Trophoblast cell (in vitro differentiated cells and primary cell): ENCODE data around the gene RUSF1.

Source experiments
- DNase-seq, 2 donors: peaks; one replicate each; pipeline ENCODE4 v3.0.0-alpha.2; 2016
- H2AFZ ChIP-seq: 2 replicates; pipeline ENCODE4 v1.6.1; 2013; ENCODE audit warnings: low read length, moderate library complexity, mild to moderate bottlenecking; ENCODE audit not compliant: insufficient read depth, poor library complexity
- H2AK5ac ChIP-seq: 2 replicates; pipeline ENCODE4 v1.6.1; 2013; ENCODE audit warnings: mild to moderate bottlenecking, low read length
- H2BK120ac ChIP-seq: 2 replicates; pipeline ENCODE4 v1.6.1; 2013; ENCODE audit warnings: low read length, mild to moderate bottlenecking, moderate library complexity; ENCODE audit not compliant: insufficient read depth, poor library complexity
- H2BK12ac ChIP-seq: 2 replicates; pipeline ENCODE4 v1.6.1; 2013; ENCODE audit warnings: mild to moderate bottlenecking, low read length, moderate library complexity
- H2BK5ac ChIP-seq: 2 replicates; pipeline ENCODE4 v1.6.1; 2013; ENCODE audit warnings: low read length, low read depth, moderate library complexity, mild to moderate bottlenecking; ENCODE audit not compliant: poor library complexity
- H3K14ac ChIP-seq: 2 replicates; pipeline ENCODE4 v1.6.1; 2013; ENCODE audit warnings: mild to moderate bottlenecking, low read length
- H3K18ac ChIP-seq: 2 replicates; pipeline ENCODE4 v1.6.1; 2013; ENCODE audit warnings: mild to moderate bottlenecking, low read length
- H3K23ac ChIP-seq: 2 replicates; pipeline ENCODE4 v1.6.1; 2013; ENCODE audit warnings: low read length
- H3K27ac ChIP-seq: 2 replicates; pipeline ENCODE4 v1.5.1; 2013; ENCODE audit warnings: low read depth, mild to moderate bottlenecking, inconsistent platforms, low read length, moderate library complexity
- H3K27me3 ChIP-seq: 2 replicates; pipeline ENCODE4 v1.6.1; 2013; ENCODE audit warnings: inconsistent platforms, mild to moderate bottlenecking, low read length, moderate library complexity; ENCODE audit not compliant: insufficient read depth
- H3K36me3 ChIP-seq, 2 experiments: 1 replicate in 1 of 2; 2 replicates in 1 of 2; pipeline ENCODE4 v1.6.1; 2013; ENCODE audit warnings: low read length in 2 of 2, mild to moderate bottlenecking in 2 of 2, moderate library complexity in 1 of 2; ENCODE audit not compliant: insufficient read depth in 2 of 2, control insufficient read depth in 1 of 2
- H3K4ac ChIP-seq: 2 replicates; pipeline ENCODE4 v1.6.1; 2013; ENCODE audit warnings: low read depth, mild to moderate bottlenecking, low read length, moderate library complexity
- H3K4me1 ChIP-seq, 2 experiments: 1 replicate in 1 of 2; 2 replicates in 1 of 2; pipeline ENCODE4 v1.6.1; 2013; ENCODE audit warnings: low read length in 2 of 2, mild to moderate bottlenecking in 2 of 2, moderate library complexity in 1 of 2; ENCODE audit not compliant: insufficient read depth in 2 of 2, control insufficient read depth in 1 of 2
- H3K4me2 ChIP-seq: 2 replicates; pipeline ENCODE4 v1.6.1; 2013; ENCODE audit warnings: inconsistent platforms, mild to moderate bottlenecking, low read length, moderate library complexity
- H3K4me3 ChIP-seq: 2 replicates; pipeline ENCODE4 v1.5.1; 2013; ENCODE audit warnings: mild to moderate bottlenecking, low read depth, low read length, inconsistent platforms
- H3K79me1 ChIP-seq: one replicate; pipeline ENCODE4 v1.6.1; 2013; ENCODE audit warnings: low read length
- H3K79me2 ChIP-seq: 2 replicates; pipeline ENCODE4 v1.6.1; 2013; ENCODE audit warnings: low read length, mild to moderate bottlenecking; ENCODE audit not compliant: control insufficient read depth, insufficient read depth, poor library complexity
- H3K9ac ChIP-seq: 2 replicates; pipeline ENCODE4 v1.6.1; 2013; ENCODE audit warnings: mild to moderate bottlenecking, low read length
- H3K9me3 ChIP-seq: 2 replicates; pipeline ENCODE4 v1.6.1; 2013; ENCODE audit warnings: low read depth, mild to moderate bottlenecking, control low read depth, inconsistent platforms, low read length; ENCODE audit not compliant: insufficient read depth
- H4K12ac ChIP-seq: 2 replicates; pipeline ENCODE4 v1.6.1; 2013; ENCODE audit warnings: low read depth, mild to moderate bottlenecking, low read length, moderate library complexity
- H4K8ac ChIP-seq: 2 replicates; pipeline ENCODE4 v1.6.1; 2013; ENCODE audit warnings: low read depth, mild to moderate bottlenecking, low read length, moderate library complexity
- H4K91ac ChIP-seq: one replicate; pipeline ENCODE4 v1.6.1; 2013; ENCODE audit warnings: low read depth, mild to moderate bottlenecking, low read length, moderate library complexity
- WGBS: extraction: QIAGEN DNeasy Blood & Tissue Kit; methylation state at CpG from one replicate; pipeline ENCODE4 v1.1.7; 2013; ENCODE audit warnings: missing lambda C conversion rate; ENCODE audit not compliant: insufficient read length, insufficient coverage; ENCODE audit errors: extremely low coverage; 5-methylcytosine and 5-hydroxymethylcytosine counted together

RUSF1 gene

DNA sequence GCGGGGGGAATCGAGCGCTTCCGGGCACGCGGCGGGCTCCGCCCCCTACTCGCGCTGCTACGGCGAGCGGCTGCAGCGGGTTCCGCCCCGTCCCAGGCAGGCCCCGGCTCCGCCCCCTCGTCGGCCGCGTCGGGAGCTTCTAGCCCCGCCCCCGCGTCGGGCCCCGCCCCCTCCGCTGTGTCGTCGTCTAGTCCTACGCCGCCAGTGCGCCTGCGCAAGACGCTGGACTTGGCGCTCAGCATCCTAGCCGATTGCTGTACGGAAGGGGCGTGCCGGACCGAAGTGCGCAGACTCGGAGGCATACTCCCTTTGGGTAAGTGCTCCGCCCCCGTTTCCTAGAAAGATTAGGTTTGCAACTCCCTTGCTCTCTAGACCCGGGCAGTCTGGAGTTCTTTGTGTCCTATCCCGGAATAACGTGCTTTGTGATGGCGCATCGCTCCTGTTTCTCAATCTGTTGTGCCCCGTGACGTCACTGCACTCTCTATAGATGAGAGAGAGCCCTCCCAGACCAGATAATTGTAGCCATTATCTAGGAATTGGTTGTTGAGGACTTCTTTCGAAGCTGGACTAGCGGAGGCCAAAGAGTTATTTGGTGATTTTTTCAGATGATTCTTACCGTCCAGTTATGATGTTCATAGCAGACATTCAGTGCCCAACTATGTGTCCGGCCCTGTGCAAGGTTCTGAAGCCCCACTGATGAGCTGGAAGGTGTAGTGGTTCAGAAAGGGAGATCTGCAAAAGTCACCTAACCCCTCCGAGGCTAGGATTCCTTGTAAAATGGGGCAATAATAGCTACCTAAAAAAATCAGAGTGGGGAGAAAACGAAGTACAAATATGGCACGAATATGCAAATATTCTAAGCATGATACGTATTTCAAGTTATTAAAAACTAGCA, 48.3 kb downstream of the RUSF1 start:
- peaks cover 19% of the 10 kb centered on the region for H3K79me2 ChIP-seq

GRCh38 chr16:31458844-31459686, 49.1 kb downstream of the RUSF1 start, which contains the start of gene ARMC5:
TSS of gene ARMC5 (plus strand) at chr16:31459501. CDS start at chr16:31459525, 24 bp downstream.
- no peak within 1 kb of the TSS for H2BK12ac ChIP-seq
- H3K14ac ChIP-seq = peak within 1 kb of the TSS; percentile 99
- peak within 1 kb of the TSS; percentile 95 for H3K4me2 ChIP-seq
- H3K4me3 ChIP-seq = peak within 1 kb of the TSS; percentile 88
- peak within 1 kb of the TSS; percentile 94 for H4K12ac ChIP-seq
- peak within 1 kb of the TSS; percentile 96 for H2BK5ac ChIP-seq
- peak within 1 kb of the TSS; percentile 90 for H3K9ac ChIP-seq
- peaks cover 12 to 19% of the 10 kb centered on the region in 2 experiments for H3K36me3 ChIP-seq
- peak within 1 kb of the TSS; percentile 93 for H3K4ac ChIP-seq
- no peak within 1 kb of the TSS for H3K23ac ChIP-seq
- H3K9me3 ChIP-seq = peaks cover 2% of the 10 kb centered on the region
- H2AK5ac ChIP-seq = peak within 1 kb of the TSS; percentile 71
- peaks cover 19% of the 10 kb centered on the region for H3K79me2 ChIP-seq
- H3K27me3 ChIP-seq = no peaks in the 10 kb centered on the region
- peaks cover 14 to 25% of the 10 kb centered on the region in 2 experiments for H3K4me1 ChIP-seq
- peak within 1 kb of the TSS; percentile 98 for H2AFZ ChIP-seq
- peak; percentile 99 for DNase-seq
- H4K91ac ChIP-seq = peak within 1 kb of the TSS; percentile 96
- peak within 1 kb of the TSS; percentile 89 for H2BK120ac ChIP-seq
- peak within 1 kb of the TSS; percentile 95 for H3K18ac ChIP-seq
- WGBS = no CpG with 5 or more reads among the region's 91 CpGs
- peak within 1 kb of the TSS; percentile 100 for H4K8ac ChIP-seq
- H3K27ac ChIP-seq = peak within 1 kb of the TSS; percentile 99
- peaks cover 15% of the 10 kb centered on the region for H3K79me1 ChIP-seq

More for the DNA sequence above, 48.3 kb downstream of the RUSF1 start:
- H2BK12ac ChIP-seq = no peak overlapping the region
- H4K91ac ChIP-seq = peak overlapping the region; percentile 96
- peak overlapping the region; percentile 99 for H3K14ac ChIP-seq
- H3K4me2 ChIP-seq = peak overlapping the region; percentile 95
- peak overlapping the region; percentile 93 for H3K4ac ChIP-seq
- H3K18ac ChIP-seq = peak overlapping the region; percentile 95
- H3K27ac ChIP-seq = peak overlapping the region; percentile 99
- H3K27me3 ChIP-seq = no peaks in the 10 kb centered on the region
- H3K79me1 ChIP-seq = peaks cover 15% of the 10 kb centered on the region
- H3K9ac ChIP-seq = peak overlapping the region; percentile 90
- peak overlapping the region; percentile 96 for H2BK5ac ChIP-seq
- peak overlapping the region; percentile 88 for H3K4me3 ChIP-seq
- peak overlapping the region; percentile 89 for H2BK120ac ChIP-seq
- H2AK5ac ChIP-seq = peak overlapping the region; percentile 71
- H3K9me3 ChIP-seq = peaks cover 2% of the 10 kb centered on the region
- H4K8ac ChIP-seq = peak overlapping the region; percentile 100
- H2AFZ ChIP-seq = peak overlapping the region; percentile 98
- H3K23ac ChIP-seq = no peak overlapping the region
- peak overlapping the region; percentile 94 for H4K12ac ChIP-seq
- peaks cover 14 to 24% of the 10 kb centered on the region in 2 experiments for H3K4me1 ChIP-seq
- DNase-seq = peak; percentile 100
- WGBS = no CpG with 5 or more reads among the region's 61 CpGs
- H3K36me3 ChIP-seq = peaks cover 20 to 27% of the 10 kb centered on the region in 2 experiments

DNA sequence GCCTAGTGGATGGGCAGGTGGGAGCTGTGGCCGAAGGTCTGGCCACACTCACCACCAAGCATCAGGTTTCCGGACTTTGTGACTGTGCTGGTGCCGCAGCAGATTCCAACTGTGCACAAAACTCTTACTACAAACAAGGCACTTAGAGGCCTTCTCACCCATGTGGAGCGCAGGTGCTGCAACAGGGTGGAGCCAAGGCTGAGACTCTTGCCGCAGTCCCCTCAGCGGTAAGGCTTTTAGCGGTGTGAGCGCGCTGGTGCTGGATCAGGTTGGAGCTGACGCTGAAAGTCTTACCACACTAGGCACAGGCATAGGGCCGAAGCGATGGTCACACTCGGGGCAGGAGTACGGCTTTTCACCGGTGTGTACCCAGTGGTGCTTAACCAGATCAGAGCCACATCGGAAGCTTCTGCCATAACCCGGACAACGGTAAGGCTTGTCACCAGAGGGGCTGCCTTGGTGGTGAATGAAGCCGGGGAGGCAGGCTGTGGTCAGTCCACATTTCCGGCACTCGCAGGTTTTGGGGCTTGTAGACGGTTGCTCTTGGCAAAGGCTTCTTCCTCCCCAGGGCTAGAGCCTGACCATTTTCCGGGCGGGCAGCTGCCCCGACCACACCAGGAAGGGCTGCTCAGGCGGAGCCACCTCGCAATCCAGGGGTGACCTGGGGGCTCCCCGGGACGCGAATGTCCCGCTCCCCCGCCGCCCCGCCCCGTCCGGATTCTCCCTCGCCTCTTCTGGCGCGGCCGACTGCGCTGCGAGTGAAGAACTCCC, 49.9 kb downstream of the RUSF1 start:
- Histone ChIP-seq H2AK5ac (peak overlapping the region; percentile 8), H3K27ac (peak overlapping the region; percentile 99), H3K79me2 (peaks cover 19% of the 10 kb centered on the region), H3K23ac (no peak overlapping the region), H3K4me2 (peak overlapping the region; percentile 95), H3K36me3 (peaks cover 12 to 13% of the 10 kb centered on the region in 2 experiments), H2BK12ac (no peak overlapping the region), H3K18ac (peak overlapping the region; percentile 50), H3K14ac (peak overlapping the region; percentile 66), H3K79me1 (peaks cover 20% of the 10 kb centered on the region), H3K9ac (peak overlapping the region; percentile 83), H4K91ac (peak overlapping the region; percentile 96), H3K4me1 (peaks cover 19 to 31% of the 10 kb centered on the region in 2 experiments), H3K9me3 (peaks cover 2% of the 10 kb centered on the region), H2BK120ac (peak overlapping the region; percentile 24), H4K12ac (peak overlapping the region; percentile 83), H4K8ac (peak overlapping the region; percentile 100), H2BK5ac (peak overlapping the region; percentile 65), H3K4me3 (peak overlapping the region; percentile 88), H3K27me3 (no peaks in the 10 kb centered on the region), H3K4ac (peak overlapping the region; percentile 9), H2AFZ (peak overlapping the region; percentile 68)
- peak; percentile 40 to 51 for DNase-seq
- WGBS = no CpG with 5 or more reads among the region's 42 CpGs
